Heart right ventricle (tissue), 16 donors: ENCODE results near the gene NLRC5. TPM values are rescaled to one million over a fixed set of nuclear protein-coding genes. Genes with fewer than 3 reads are reported as not detected.

ENCODE experiments used
- ATAC-seq, 8 donors: fragments of 200-7000 bp; cut with Tn5 transposase; one replicate each; pipeline ENCODE4 v1.9.1; 2020; ENCODE audit warnings: mild to moderate bottlenecking in 8 of 8, moderate library complexity in 8 of 8, moderate number of reproducible peaks in 1 of 8
- DNase-seq, 2 donors: peaks; one replicate each; pipeline ENCODE4 v3.0.0-alpha.2; 2020
- H3K27ac ChIP-seq, 10 donors: fragments of 200-600 bp; sonication (generic) in 2 of 10; one replicate each; pipeline versions ENCODE4 v1.5.0 to v1.8.0; 2020 to 2022; ENCODE audit warnings: mild to moderate bottlenecking in 3 of 10
- H3K27me3 ChIP-seq, 7 donors: fragments of 200-600 bp; one replicate each; pipeline ENCODE4 v1.8.0; 2021 to 2022; ENCODE audit warnings: mild to moderate bottlenecking in 2 of 7
- H3K36me3 ChIP-seq, 9 donors: fragments of 200-600 bp; sonication (generic) in 1 of 9; one replicate each; pipeline versions ENCODE4 v1.5.0 to v1.8.0; 2020 to 2022; ENCODE audit warnings: mild to moderate bottlenecking in 2 of 9
- H3K4me1 ChIP-seq, 9 donors: fragments of 200-600 bp; sonication (generic) in 1 of 9; one replicate each; pipeline versions ENCODE4 v1.5.0 to v1.8.0; 2020 to 2022; ENCODE audit warnings: mild to moderate bottlenecking in 4 of 9
- H3K4me3 ChIP-seq, 10 donors: fragments of 200-600 bp; sonication (generic) in 2 of 10; one replicate each; pipeline versions ENCODE4 v1.5.0 to v1.8.0; 2020 to 2022; ENCODE audit warnings: mild to moderate bottlenecking in 7 of 10, moderate library complexity in 2 of 10
- H3K9me3 ChIP-seq, 11 donors: fragments of 200-600 bp in 10 of 11; sonication (generic) in 2 of 11; one replicate each; pipeline versions ENCODE4 v1.5.0 to v1.8.0; 2013 to 2022; ENCODE audit warnings: mild to moderate bottlenecking in 2 of 11, control low read depth in 1 of 11, moderate library complexity in 1 of 11
- WGBS, 2 donors: extraction: QIAGEN DNeasy Blood & Tissue Kit; methylation state at CpG; one replicate each; pipeline ENCODE4 v1.1.7; 2013; ENCODE audit warnings: inconsistent platforms in 1 of 2; 5-methylcytosine and 5-hydroxymethylcytosine counted together
- intact Hi-C, 10 donors: fragments of 100-400 bp; cut with DNase I; formaldehyde crosslinking; loops; one replicate each; pipeline versions ENCODE4 v1.11.1 to v1.14.2; 2022
- polyA plus RNA-seq, 2 donors: library from polyadenylated mRNA; stranded (reverse); fragments of 200-250 nt; gene quantifications; one replicate each; pipeline ENCODE4 v1.2.3, GENCODE V29; 2013
- total RNA-seq, 10 donors: library from RNA; stranded (reverse); fragmentation: NEBNext Ultra II Directional in 3 of 10; extraction: Animal tissue kit (Norgen Biotek cat#: 25700) in 3 of 10; gene quantifications; one replicate each; pipeline versions ENCODE4 v1.2.1 to v1.2.4, GENCODE V29; 2021 to 2023
- TF ChIP-seq, protein P1 (sequence below), 9 donors: fragments of 200-600 bp; sonication (generic) in 2 of 9; IDR thresholded peaks; one replicate each; pipeline versions ENCODE4 v1.5.0 to v1.8.0; 2021 to 2022; ENCODE audit warnings: antibody characterized with exemption in 9 of 9, mild to moderate bottlenecking in 5 of 9, moderate library complexity in 1 of 9
- donor health status: Arrhythmogenic right ventricular cardiomyopathy.
- donor health status: ischemic (EF 13 %, LVEDD 7.1; RV severe dilation, severe dysfunction).
- donor health status: healthy with polysubstance abuse.
- donor health status: DM: no; HTN: yes; CAD: no.
- donor health status: DM: no; HTN: no; CAD: no.
- donor health status: ischemic (EF 25% LVEDD 6.9; RV normal size, moderate dysfunction).
- donor health status: ischemic (EF 25% LVEDD 5.7; RV mildly dilated, moderate dysfunction).
- donor health status: healthy.
- donor health status: DM: yes; HTN: yes; CAD: no.
- donor health status: Ischemic cardiomyopathy.
- donor health status: ischemic (EF 35%, LVEDD 5.7; RV mildly dilated, moderate dysfunction).
- donor health status: nonischemic (EF 11% LVEDD 7.7; RV severe dilation, severe dysfunction).
- donor health status: DM: yes; HTN: yes; CAD: no.
- donor health status: PGD.
- donor health status: ischemic (EF 29% LVEDD 5.4; RV normal size, mild dysfunction).
- donor health status: nonischemic (EF 23%, LVEDD 6.1; RV moderate dilation, normal function).

NLRC5 gene
- total and polyA plus RNA-seq, 12 donors: 6.2 to 49.6 (median 13.5) TPM

DNA sequence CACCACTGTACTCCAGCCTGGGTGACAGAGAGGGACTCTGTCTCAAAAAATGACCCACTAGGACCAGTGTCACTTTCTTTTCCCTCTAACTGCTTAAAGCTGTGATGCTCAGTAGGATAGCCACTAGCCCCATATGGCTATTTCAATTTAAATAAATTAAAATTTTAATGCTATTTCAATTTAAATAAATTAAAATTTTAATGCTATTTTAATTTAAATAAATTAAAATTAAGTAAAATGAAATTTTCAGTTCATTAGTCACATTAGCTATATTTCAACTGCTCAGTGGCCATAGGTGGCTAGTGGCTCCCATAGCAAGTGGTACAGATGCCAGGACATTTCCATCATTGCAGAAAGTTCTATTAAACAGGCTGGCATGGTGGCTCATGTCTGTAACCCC lies 43.0 kb downstream of the NLRC5 start:
- Histone ChIP-seq H3K36me3 (peaks cover 0 to 92% (median 6%) of the 10 kb centered on the region in 9 donors), H3K4me1 (peaks cover 0 to 28% (median 0%) of the 10 kb centered on the region in 9 donors), H3K4me3 (no peak overlapping the region), H3K27ac (no peak overlapping the region), H3K27me3 (no peaks in the 10 kb centered on the region), H3K9me3 (no peaks in the 10 kb centered on the region)
- DNase-seq: no peak
- ATAC-seq: no peak
- intact Hi-C loops: loop anchor here in 2 of 10 donors (10.0 kb wide), 1 partner anchor 168 kb away; the partner anchor contains the start of gene SLC12A3 (in 2 of the 2)
- TF ChIP-seq, protein P1, sequence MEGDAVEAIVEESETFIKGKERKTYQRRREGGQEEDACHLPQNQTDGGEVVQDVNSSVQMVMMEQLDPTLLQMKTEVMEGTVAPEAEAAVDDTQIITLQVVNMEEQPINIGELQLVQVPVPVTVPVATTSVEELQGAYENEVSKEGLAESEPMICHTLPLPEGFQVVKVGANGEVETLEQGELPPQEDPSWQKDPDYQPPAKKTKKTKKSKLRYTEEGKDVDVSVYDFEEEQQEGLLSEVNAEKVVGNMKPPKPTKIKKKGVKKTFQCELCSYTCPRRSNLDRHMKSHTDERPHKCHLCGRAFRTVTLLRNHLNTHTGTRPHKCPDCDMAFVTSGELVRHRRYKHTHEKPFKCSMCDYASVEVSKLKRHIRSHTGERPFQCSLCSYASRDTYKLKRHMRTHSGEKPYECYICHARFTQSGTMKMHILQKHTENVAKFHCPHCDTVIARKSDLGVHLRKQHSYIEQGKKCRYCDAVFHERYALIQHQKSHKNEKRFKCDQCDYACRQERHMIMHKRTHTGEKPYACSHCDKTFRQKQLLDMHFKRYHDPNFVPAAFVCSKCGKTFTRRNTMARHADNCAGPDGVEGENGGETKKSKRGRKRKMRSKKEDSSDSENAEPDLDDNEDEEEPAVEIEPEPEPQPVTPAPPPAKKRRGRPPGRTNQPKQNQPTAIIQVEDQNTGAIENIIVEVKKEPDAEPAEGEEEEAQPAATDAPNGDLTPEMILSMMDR (IDR thresholded peaks at IDR 0.05): no peak

DNA sequence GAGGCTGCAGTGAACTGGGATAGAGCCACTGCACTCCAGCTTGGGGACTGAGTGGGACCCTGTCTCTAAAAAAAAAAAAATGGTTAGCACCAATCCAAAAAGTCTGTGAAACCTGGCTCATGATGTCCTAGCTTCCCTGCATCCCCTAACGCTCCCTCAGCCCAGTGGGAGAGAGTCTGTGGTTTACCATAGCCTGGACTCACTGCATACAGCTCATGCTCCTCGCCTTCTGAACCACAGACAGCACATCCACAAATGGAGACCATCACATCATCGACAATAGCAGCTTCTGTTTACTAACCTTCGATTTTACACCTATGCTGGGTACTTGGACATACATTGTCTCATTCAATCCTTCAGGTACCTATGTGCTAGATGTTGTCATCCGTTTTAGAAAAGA lies 43.6 kb downstream of the NLRC5 start:
- H3K27me3 ChIP-seq: no peaks in the 10 kb centered on the region
- DNase-seq: no peak
- WGBS, 2 donors: 92 to 96% methylated on average over 5 of the region's 5 CpGs
- peaks cover 0 to 93% (median 6%) of the 10 kb centered on the region in 9 donors for H3K36me3 ChIP-seq
- no peaks in the 10 kb centered on the region for H3K9me3 ChIP-seq
- TF ChIP-seq, protein P1 (IDR thresholded peaks at IDR 0.05): no peak
- ATAC-seq: no peak
- no peak overlapping the region for H3K4me3 ChIP-seq
- intact Hi-C loops: loop anchor here in 2 of 10 donors (10.0 kb wide), 1 partner anchor 168 kb away; the partner anchor contains the start of gene SLC12A3 (in 2 of the 2)
- H3K4me1 ChIP-seq: peaks cover 0 to 34% (median 0%) of the 10 kb centered on the region in 9 donors
- H3K27ac ChIP-seq: no peak overlapping the region

- Histone ChIP-seq H3K27me3 (no peaks in the 10 kb centered on the region), H3K4me3 (no peak overlapping the region), H3K36me3 (peaks cover 0 to 97% (median 6%) of the 10 kb centered on the region in 9 donors), H3K4me1 (peaks cover 0 to 60% (median 0%) of the 10 kb centered on the region in 9 donors), H3K27ac (no peak overlapping the region), H3K9me3 (no peaks in the 10 kb centered on the region)
- TF ChIP-seq, protein P1 (IDR thresholded peaks at IDR 0.05): no peak
- intact Hi-C loops: loop anchor here in 2 of 10 donors (10.0 kb wide), 1 partner anchor 172 kb away; the partner anchor contains the start of gene SLC12A3 (in 2 of the 2)
- ATAC-seq (no peak), DNase-seq (no peak)
- WGBS, 2 donors: 82 to 89% methylated on average over 4 of the region's 4 CpGs
Observed at GRCh38 chr16:57036315-57036714, 47.0 kb downstream of the NLRC5 start.

DNA sequence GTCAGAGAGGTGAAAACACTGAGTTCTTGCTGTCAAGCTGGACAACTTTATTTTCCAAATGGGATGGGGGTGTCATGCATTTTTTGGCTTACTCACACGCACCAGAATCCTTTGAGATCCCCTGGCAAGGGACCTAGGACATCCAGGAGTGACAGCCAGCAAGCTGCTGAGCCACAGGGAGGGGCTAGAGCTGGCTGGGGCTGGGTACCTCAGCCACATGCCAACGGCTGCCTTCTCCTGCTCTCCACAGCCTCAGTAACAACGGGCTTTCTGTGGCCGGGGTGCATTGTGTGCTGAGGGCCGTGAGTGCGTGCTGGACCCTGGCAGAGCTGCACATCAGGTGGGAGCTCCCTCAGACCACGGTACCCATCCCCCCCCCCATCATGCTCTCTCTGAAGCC lies 47.6 kb downstream of the NLRC5 start:
- Histone ChIP-seq H3K4me1 (peaks cover 0 to 62% (median 3%) of the 10 kb centered on the region in 9 donors), H3K36me3 (peaks cover 0 to 97% (median 11%) of the 10 kb centered on the region in 9 donors), H3K27ac (peak overlapping the region in 1 of 10 donors; percentile 86), H3K27me3 (no peaks in the 10 kb centered on the region), H3K9me3 (no peaks in the 10 kb centered on the region), H3K4me3 (no peak overlapping the region)
- WGBS, 2 donors: 75 to 77% methylated on average over 7 of the region's 7 CpGs
- ATAC-seq (no peak), DNase-seq (no peak)
- TF ChIP-seq, protein P1 (IDR thresholded peaks at IDR 0.05): no peak
- intact Hi-C loops: loop anchor here in 2 of 10 donors (10.0 kb wide), 1 partner anchor 172 kb away; the partner anchor contains the start of gene SLC12A3 (in 2 of the 2)
